CD14-positive monocyte (primary cell): ENCODE results near the gene EDIL3. TPM values are rescaled to one million over a fixed set of nuclear protein-coding genes. Genes with fewer than 3 reads are reported as not detected.

ENCODE experiments used
- DNase-seq, 3 donors: peaks; one replicate each; pipeline ENCODE4 v3.0.0-alpha.2; 2011 to 2022
- H2AFZ ChIP-seq: 2 replicates; pipeline ENCODE4 v1.6.0; 2012; ENCODE audit warnings: mild to moderate bottlenecking, low read depth, low read length, inconsistent platforms; ENCODE audit not compliant: insufficient read depth, poor library complexity, severe bottlenecking
- H3K27ac ChIP-seq, 2 donors: 1 replicate in 1 of 2; 2 replicates in 1 of 2; pipeline ENCODE4 v1.5.1; 2012 to 2013; ENCODE audit warnings: low read length in 2 of 2, control low read depth in 1 of 2, inconsistent platforms in 1 of 2, low read depth in 1 of 2, mild to moderate bottlenecking in 1 of 2
- H3K27me3 ChIP-seq, 2 donors: one replicate each; pipeline versions ENCODE4 v1.6.0 to v1.6.1; 2011 to 2013; ENCODE audit warnings: low read length in 2 of 2; ENCODE audit not compliant: control insufficient read depth in 2 of 2, insufficient read depth in 2 of 2
- H3K36me3 ChIP-seq, 2 donors: replicated peaks in 1 of 2; 1 replicate in 1 of 2; 2 replicates in 1 of 2; pipeline versions ENCODE4 v1.5.1 to v1.6.1; 2012 to 2013; ENCODE audit warnings: low read length in 2 of 2, control low read depth in 1 of 2, inconsistent platforms in 1 of 2, mild to moderate bottlenecking in 1 of 2; ENCODE audit not compliant: insufficient read depth in 2 of 2, control insufficient read depth in 1 of 2
- H3K4me1 ChIP-seq, 2 donors: 1 replicate in 1 of 2; 2 replicates in 1 of 2; pipeline versions ENCODE4 v1.5.1 to v1.6.1; 2012 to 2013; ENCODE audit warnings: low read length in 2 of 2, control low read depth in 1 of 2, inconsistent platforms in 1 of 2, mild to moderate bottlenecking in 1 of 2, moderate library complexity in 1 of 2; ENCODE audit not compliant: insufficient read depth in 2 of 2, control insufficient read depth in 1 of 2
- H3K4me2 ChIP-seq: replicated peaks from 2 replicates; pipeline ENCODE3; 2012; ENCODE audit warnings: low read length, moderate library complexity, mild to moderate bottlenecking; ENCODE audit not compliant: poor library complexity, severe bottlenecking; ENCODE audit errors: extremely low read depth
- H3K4me3 ChIP-seq, 3 experiments: fragments of 200-600 bp in 1 of 3; sonication (generic) in 1 of 3; replicated peaks in 1 of 3; 1 replicate in 2 of 3; 2 replicates in 1 of 3; pipeline ENCODE4 v1.5.1; 2011 to 2013; ENCODE audit warnings: low read length in 3 of 3, mild to moderate bottlenecking in 3 of 3, control low read depth in 2 of 3, low read depth in 2 of 3, inconsistent platforms in 1 of 3, moderate library complexity in 1 of 3
- H3K79me2 ChIP-seq: 2 replicates; pipeline ENCODE4 v1.6.0; 2012; ENCODE audit warnings: mild to moderate bottlenecking, control low read depth, inconsistent platforms, low read length, moderate library complexity; ENCODE audit not compliant: insufficient read depth
- H3K9ac ChIP-seq: 2 replicates; pipeline ENCODE4 v1.6.0; 2017; ENCODE audit warnings: low read length, mild to moderate bottlenecking; ENCODE audit not compliant: insufficient read depth, poor library complexity, severe bottlenecking
- H3K9me3 ChIP-seq, 2 donors: replicated peaks in 1 of 2; 1 replicate in 1 of 2; 2 replicates in 1 of 2; pipeline versions ENCODE4 v1.5.1 to v1.6.1; 2012 to 2013; ENCODE audit warnings: low read length in 2 of 2, control low read depth in 1 of 2; ENCODE audit not compliant: control insufficient read depth in 1 of 2, insufficient read depth in 1 of 2
- H4K20me1 ChIP-seq: 2 replicates; pipeline ENCODE4 v1.6.0; 2012; ENCODE audit warnings: mild to moderate bottlenecking, low read length, control low read depth, moderate library complexity; ENCODE audit not compliant: insufficient read depth
- H3K27ac Mint-ChIP-seq, 7 donors: one replicate each; pipeline ENCODE4 v1.8.0; 2020; ENCODE audit warnings: mild to moderate bottlenecking in 7 of 7, mixed read lengths in 7 of 7, moderate library complexity in 6 of 7, inconsistent platforms in 2 of 7
- H3K27me3 Mint-ChIP-seq, 3 donors: one replicate each; pipeline ENCODE4 v1.8.0; 2021 to 2022; ENCODE audit warnings: low read depth in 3 of 3, mild to moderate bottlenecking in 3 of 3, mixed read lengths in 3 of 3, moderate library complexity in 3 of 3, inconsistent platforms in 1 of 3
- H3K36me3 Mint-ChIP-seq, 2 donors: one replicate each; pipeline ENCODE4 v1.8.0; 2020; ENCODE audit warnings: mixed read lengths in 2 of 2, inconsistent platforms in 1 of 2, mild to moderate bottlenecking in 1 of 2
- H3K4me1 Mint-ChIP-seq: one replicate; pipeline ENCODE4 v1.8.0; 2020; ENCODE audit warnings: mild to moderate bottlenecking, mixed read lengths
- H3K4me3 Mint-ChIP-seq, 2 donors: one replicate each; pipeline ENCODE4 v1.8.0; 2020; ENCODE audit warnings: mild to moderate bottlenecking in 2 of 2, mixed read lengths in 2 of 2, moderate library complexity in 1 of 2
- H3K9me3 Mint-ChIP-seq, 7 donors: one replicate each; pipeline ENCODE4 v1.8.0; 2020 to 2022; ENCODE audit warnings: mixed read lengths in 7 of 7, mild to moderate bottlenecking in 6 of 7, moderate library complexity in 6 of 7, inconsistent platforms in 2 of 7
- WGBS: methylation state at CpG from one replicate; pipeline ENCODE4 v1.1.5; 2013; ENCODE audit warnings: missing lambda C conversion rate; ENCODE audit not compliant: insufficient coverage; 5-methylcytosine and 5-hydroxymethylcytosine counted together
- intact Hi-C, 2 donors: fragments of 100-400 bp; cut with micrococcal nuclease; formaldehyde crosslinking; loops; one replicate each; pipeline versions ENCODE4 v1.15.0 to v1.15.1; 2023
- polyA plus RNA-seq, 3 donors: library from polyadenylated mRNA; depleted of rRNA in 1 of 3; unstranded in 2 of 3; stranded (reverse) in 1 of 3; fragments of 300-500 nt in 2 of 3; fragments of >200 nt in 1 of 3; fragmentation: Illumina TruSeq in 2 of 3; gene quantifications; 1 replicate in 2 of 3; 2 replicates in 1 of 3; pipeline ENCODE4 v1.2.3, GENCODE V29; 2012 to 2021
- TF ChIP-seq, protein P1 (sequence below): fragments of 200-600 bp; IDR thresholded peaks from one replicate; pipeline ENCODE4 v1.8.0; 2022; ENCODE audit warnings: antibody characterized with exemption, mild to moderate bottlenecking

EDIL3 gene
- polyA plus RNA-seq, 3 donors: 0.09 TPM; not detected in 2

DNA sequence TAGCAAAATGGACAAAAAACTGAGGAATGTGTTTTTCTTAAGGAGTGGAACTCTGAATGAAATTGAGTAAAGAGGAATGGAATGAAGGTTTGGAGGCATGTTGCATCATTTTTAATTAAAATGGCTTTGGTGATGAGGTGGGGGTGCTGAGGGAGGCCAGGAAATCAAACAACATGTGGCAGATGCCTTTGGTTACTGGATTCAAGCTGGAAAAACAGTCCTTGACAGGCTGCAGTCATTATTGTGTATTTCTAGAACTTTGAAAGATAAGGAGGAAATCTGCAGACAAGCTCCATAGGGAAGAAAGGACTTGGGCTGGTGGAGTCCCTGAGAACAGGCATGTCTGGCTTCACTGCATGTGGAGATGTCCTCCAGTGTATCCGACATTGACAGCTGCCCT, 460.5 kb downstream of the EDIL3 start:
- H3K4me2 ChIP-seq: no peak overlapping the region
- H3K27me3 Mint-ChIP-seq: no peaks in the 10 kb centered on the region

DNA sequence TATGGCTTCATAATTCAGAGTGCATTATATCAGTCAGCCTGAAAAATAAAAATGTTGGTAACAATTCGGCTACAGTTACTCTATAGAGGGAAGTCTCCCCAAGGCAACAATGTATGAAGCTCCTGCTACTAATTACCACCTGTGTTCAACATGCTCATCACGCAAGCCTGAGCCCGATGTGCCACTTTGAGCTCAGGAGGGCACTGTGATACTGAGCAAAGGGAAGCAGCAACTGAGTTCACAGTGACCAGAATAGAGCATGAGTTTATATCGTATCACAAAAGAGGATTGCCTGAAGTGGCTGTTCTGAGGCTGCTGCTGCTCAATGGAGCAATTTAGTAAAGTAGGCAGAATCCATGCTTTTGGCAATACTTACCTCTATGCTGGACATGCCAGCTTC, 462.0 kb downstream of the EDIL3 start:
- H3K9me3 ChIP-seq: no peaks in the 10 kb centered on the region
- H4K20me1 ChIP-seq: no peaks in the 10 kb centered on the region
- no peak overlapping the region for H3K4me3 ChIP-seq
- Mint-ChIP-seq H3K36me3 (no peaks in the 10 kb centered on the region), H3K4me1 (peaks cover 4% of the 10 kb centered on the region), H3K9me3 (peaks cover 0 to 3% (median 0%) of the 10 kb centered on the region in 7 donors), H3K27ac (no peak overlapping the region), H3K4me3 (no peak overlapping the region), H3K27me3 (no peaks in the 10 kb centered on the region)
- H3K36me3 ChIP-seq: no peaks in the 10 kb centered on the region
- no peak overlapping the region for H3K27ac ChIP-seq
- no peak for DNase-seq
- no peak overlapping the region for H3K9ac ChIP-seq
- H2AFZ ChIP-seq: no peak overlapping the region
- TF ChIP-seq, protein P1, sequence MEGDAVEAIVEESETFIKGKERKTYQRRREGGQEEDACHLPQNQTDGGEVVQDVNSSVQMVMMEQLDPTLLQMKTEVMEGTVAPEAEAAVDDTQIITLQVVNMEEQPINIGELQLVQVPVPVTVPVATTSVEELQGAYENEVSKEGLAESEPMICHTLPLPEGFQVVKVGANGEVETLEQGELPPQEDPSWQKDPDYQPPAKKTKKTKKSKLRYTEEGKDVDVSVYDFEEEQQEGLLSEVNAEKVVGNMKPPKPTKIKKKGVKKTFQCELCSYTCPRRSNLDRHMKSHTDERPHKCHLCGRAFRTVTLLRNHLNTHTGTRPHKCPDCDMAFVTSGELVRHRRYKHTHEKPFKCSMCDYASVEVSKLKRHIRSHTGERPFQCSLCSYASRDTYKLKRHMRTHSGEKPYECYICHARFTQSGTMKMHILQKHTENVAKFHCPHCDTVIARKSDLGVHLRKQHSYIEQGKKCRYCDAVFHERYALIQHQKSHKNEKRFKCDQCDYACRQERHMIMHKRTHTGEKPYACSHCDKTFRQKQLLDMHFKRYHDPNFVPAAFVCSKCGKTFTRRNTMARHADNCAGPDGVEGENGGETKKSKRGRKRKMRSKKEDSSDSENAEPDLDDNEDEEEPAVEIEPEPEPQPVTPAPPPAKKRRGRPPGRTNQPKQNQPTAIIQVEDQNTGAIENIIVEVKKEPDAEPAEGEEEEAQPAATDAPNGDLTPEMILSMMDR: no peak
- no peaks in the 10 kb centered on the region for H3K27me3 ChIP-seq
- 100% methylated on average over 3 of the region's 4 CpGs for WGBS
- no peaks in the 10 kb centered on the region for H3K4me1 ChIP-seq
- intact Hi-C loops: no loop called here
- no peaks in the 10 kb centered on the region for H3K79me2 ChIP-seq
- no peak overlapping the region for H3K4me2 ChIP-seq

More for the DNA sequence above, 460.5 kb downstream of the EDIL3 start:
- Histone ChIP-seq H3K27me3 (no peaks in the 10 kb centered on the region), H3K79me2 (no peaks in the 10 kb centered on the region), H3K4me1 (no peaks in the 10 kb centered on the region), H3K27ac (no peak overlapping the region), H3K9me3 (no peaks in the 10 kb centered on the region), H3K9ac (no peak overlapping the region), H4K20me1 (no peaks in the 10 kb centered on the region), H3K4me3 (no peak overlapping the region), H2AFZ (no peak overlapping the region), H3K36me3 (no peaks in the 10 kb centered on the region)
- intact Hi-C loops: no loop called here
- TF ChIP-seq, protein P1: no peak
- no peak overlapping the region for H3K4me3 Mint-ChIP-seq
- H3K9me3 Mint-ChIP-seq: peaks cover 0 to 3% (median 0%) of the 10 kb centered on the region in 7 donors
- 100% methylated on average over 1 of the region's 1 CpG for WGBS
- H3K36me3 Mint-ChIP-seq: no peaks in the 10 kb centered on the region
- peaks cover 3% of the 10 kb centered on the region for H3K4me1 Mint-ChIP-seq
- no peak for DNase-seq
- no peak overlapping the region for H3K27ac Mint-ChIP-seq
